Epithelial cell of esophagus (primary cell): ENCODE data around the gene OOSP1.

Experiments used
- DNase-seq: peaks from one replicate; pipeline ENCODE4 v3.0.0; 2010; ENCODE audit warnings: low read depth
- H3K4me3 ChIP-seq: 2 replicates; pipeline ENCODE4 v1.5.1; 2011; ENCODE audit warnings: mild to moderate bottlenecking, low read length, control low read depth
- CTCF ChIP-seq: IDR thresholded peaks from 2 replicates; pipeline ENCODE4 v1.5.1; 2011; ENCODE audit warnings: low read depth, mild to moderate bottlenecking, low read length, control low read depth, inconsistent platforms; ENCODE audit not compliant: insufficient read depth; ENCODE audit errors: missing control alignments

Gene OOSP1

GRCh38 chr11:59960502-59961381 lies 22.5 kb downstream of the OOSP1 start:
- H3K4me3 ChIP-seq = no peak overlapping the region
- TF ChIP-seq CTCF = no peak
- DNase-seq = no peak

- DNase-seq = no peak
- TF ChIP-seq CTCF = no peak
- H3K4me3 ChIP-seq = no peak overlapping the region
These were observed 23.9 kb downstream of the OOSP1 start for GRCh38 chr11:59962107-59962482.

DNA sequence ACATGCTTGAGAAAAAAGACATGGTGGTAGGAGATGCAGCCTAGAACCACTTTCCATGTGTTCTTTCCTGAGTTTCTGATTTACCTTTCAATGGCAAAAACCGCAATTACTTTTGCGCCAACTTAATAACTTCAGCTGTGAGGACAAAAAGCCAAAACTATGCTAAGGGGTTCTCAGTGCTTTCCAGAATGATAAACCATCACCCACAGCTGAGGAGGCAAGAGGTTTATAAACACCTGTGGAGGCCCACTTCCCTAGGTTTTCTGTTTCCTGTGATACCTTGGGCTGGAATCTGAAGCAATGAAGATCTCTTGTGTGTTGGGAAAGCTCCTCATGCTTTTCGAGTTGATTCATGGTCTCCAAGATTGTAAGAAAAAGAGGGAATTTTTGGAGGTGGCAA lies 25.5 kb downstream of the OOSP1 start, which contains the start of gene OOSP4A:
Gene OOSP4A (plus strand): TSS at position 301 of the 400 bp plus-strand sequence. CDS start 0 bp downstream, at position 301.
- DNase-seq = no peak
- no peak within 1 kb of the TSS for H3K4me3 ChIP-seq
- TF ChIP-seq CTCF = no peak

DNA sequence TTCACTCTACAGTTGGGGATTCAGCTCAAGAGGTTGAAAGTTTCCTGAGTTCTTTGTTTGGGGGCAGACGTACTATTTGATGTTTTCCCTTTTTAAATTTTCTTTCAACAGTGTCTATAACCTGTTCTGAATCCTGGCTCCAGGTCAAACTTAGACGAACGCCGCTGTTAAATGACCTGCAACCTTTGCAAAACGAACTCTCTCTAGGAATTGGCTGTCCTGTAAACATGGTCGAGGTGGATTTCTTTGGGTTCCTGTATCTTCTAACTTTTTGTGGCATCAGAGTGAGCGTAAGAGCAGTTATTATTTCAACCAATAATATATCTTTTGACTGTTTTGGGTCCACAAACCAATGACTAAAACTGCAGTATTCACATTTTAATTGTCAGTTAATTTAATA lies 27.2 kb downstream of the OOSP1 start:
- TF ChIP-seq CTCF = no peak
- no peak for DNase-seq
- no peak overlapping the region for H3K4me3 ChIP-seq

GRCh38 chr11:59966201-59966600 lies 28.0 kb downstream of the OOSP1 start:
- no peak for DNase-seq
- no peak overlapping the region for H3K4me3 ChIP-seq
- TF ChIP-seq CTCF = no peak

- no peak for DNase-seq
These were observed 29.6 kb downstream of the OOSP1 start for GRCh38 chr11:59967677-59968394.

More at GRCh38 chr11:59967677-59968394, 29.6 kb downstream of the OOSP1 start:
- no peak overlapping the region for H3K4me3 ChIP-seq
- TF ChIP-seq CTCF = no peak
